Gastroesophageal sphincter (tissue), 4 donors: Measurements from ENCODE around the gene VPS33A. TPM values are rescaled to one million over a fixed set of nuclear protein-coding genes. Genes with fewer than 3 reads are reported as not detected.

ENCODE experiments used
- ATAC-seq: fragments of 150-250 bp; one replicate; pipeline ENCODE4 v1.9.1; 2016; ENCODE audit warnings: mild to moderate bottlenecking, moderate library complexity
- H3K27ac ChIP-seq, 4 donors: fragments of 200-600 bp; sonication (generic) in 3 of 4; 1 replicate in 3 of 4; 2 replicates in 1 of 4; pipeline ENCODE4 v1.5.1; 2016 to 2019
- H3K27me3 ChIP-seq: fragments of 200-600 bp; sonication (generic); one replicate; pipeline ENCODE4 v1.5.1; 2019
- H3K36me3 ChIP-seq, 2 donors: fragments of 200-600 bp; sonication (generic); one replicate each; pipeline ENCODE4 v1.5.1; 2019; ENCODE audit warnings: control low read depth in 1 of 2
- H3K4me1 ChIP-seq, 3 donors: fragments of 200-600 bp; sonication (generic); 1 replicate in 2 of 3; 2 replicates in 1 of 3; pipeline ENCODE4 v1.5.1; 2016 to 2019; ENCODE audit warnings: control low read depth in 2 of 3
- H3K4me3 ChIP-seq, 2 donors: fragments of 200-600 bp; sonication (generic); one replicate each; pipeline ENCODE4 v1.5.1; 2019; ENCODE audit warnings: mild to moderate bottlenecking in 1 of 2, moderate library complexity in 1 of 2
- H3K9me3 ChIP-seq, 3 donors: fragments of 200-600 bp; sonication (generic); one replicate each; pipeline ENCODE4 v1.5.1; 2017 to 2019; ENCODE audit warnings: control low read depth in 2 of 3
- EP300 ChIP-seq: sonication (generic); formaldehyde crosslinking; IDR thresholded peaks from one replicate; pipeline ENCODE4 v1.6.1; 2017; ENCODE audit warnings: antibody characterized with exemption, mild to moderate bottlenecking
- POLR2A ChIP-seq, 2 donors: fragments of 450-650 bp; IDR thresholded peaks; one replicate each; pipeline ENCODE4 v1.6.1; 2017; ENCODE audit warnings: antibody characterized with exemption in 2 of 2, mild to moderate bottlenecking in 2 of 2, moderate library complexity in 1 of 2
- POLR2AphosphoS5 ChIP-seq: sonication (generic); formaldehyde crosslinking; IDR thresholded peaks from one replicate; pipeline ENCODE4 v1.6.1; 2017; ENCODE audit warnings: antibody characterized with exemption
- WGBS, 2 donors: methylation state at CpG; one replicate each; pipeline ENCODE4 v1.1.5; 2018; ENCODE audit warnings: low coverage in 1 of 2; 5-methylcytosine and 5-hydroxymethylcytosine counted together
- total RNA-seq, 4 donors: library from RNA; depleted of rRNA; stranded (reverse); fragments of >200 nt; gene quantifications; one replicate each; pipeline ENCODE4 v1.1.0, GENCODE V29; 2016
- TF ChIP-seq, protein P1 (sequence below), 4 experiments: fragments of 200-600 bp in 2 of 4; fragments of 450-650 bp in 2 of 4; sonication (generic) in 1 of 4; IDR thresholded peaks; one replicate each; pipeline ENCODE4 v1.5.1; 2017 to 2019; ENCODE audit warnings: antibody characterized with exemption in 4 of 4, mild to moderate bottlenecking in 2 of 4, moderate library complexity in 2 of 4

VPS33A gene
- total RNA-seq, 4 donors from 2014 or later, result 13.0 to 15.1 (median 13.6) TPM

GRCh38 chr12:122245553-122245952, 20.7 kb downstream of the VPS33A start:
- Histone ChIP-seq H3K27ac (no peak overlapping the region), H3K36me3 (peaks cover 0 to 96% of the 10 kb centered on the region in 2 donors), H3K27me3 (no peaks in the 10 kb centered on the region), H3K4me3 (no peak overlapping the region), H3K9me3 (no peaks in the 10 kb centered on the region), H3K4me1 (no peaks in the 10 kb centered on the region)
- ATAC-seq, result no peak
- no peak for TF ChIP-seq POLR2AphosphoS5
- TF ChIP-seq, protein P1, sequence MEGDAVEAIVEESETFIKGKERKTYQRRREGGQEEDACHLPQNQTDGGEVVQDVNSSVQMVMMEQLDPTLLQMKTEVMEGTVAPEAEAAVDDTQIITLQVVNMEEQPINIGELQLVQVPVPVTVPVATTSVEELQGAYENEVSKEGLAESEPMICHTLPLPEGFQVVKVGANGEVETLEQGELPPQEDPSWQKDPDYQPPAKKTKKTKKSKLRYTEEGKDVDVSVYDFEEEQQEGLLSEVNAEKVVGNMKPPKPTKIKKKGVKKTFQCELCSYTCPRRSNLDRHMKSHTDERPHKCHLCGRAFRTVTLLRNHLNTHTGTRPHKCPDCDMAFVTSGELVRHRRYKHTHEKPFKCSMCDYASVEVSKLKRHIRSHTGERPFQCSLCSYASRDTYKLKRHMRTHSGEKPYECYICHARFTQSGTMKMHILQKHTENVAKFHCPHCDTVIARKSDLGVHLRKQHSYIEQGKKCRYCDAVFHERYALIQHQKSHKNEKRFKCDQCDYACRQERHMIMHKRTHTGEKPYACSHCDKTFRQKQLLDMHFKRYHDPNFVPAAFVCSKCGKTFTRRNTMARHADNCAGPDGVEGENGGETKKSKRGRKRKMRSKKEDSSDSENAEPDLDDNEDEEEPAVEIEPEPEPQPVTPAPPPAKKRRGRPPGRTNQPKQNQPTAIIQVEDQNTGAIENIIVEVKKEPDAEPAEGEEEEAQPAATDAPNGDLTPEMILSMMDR (IDR thresholded peaks at IDR 0.05), result no peak
- no peak for TF ChIP-seq POLR2A (IDR thresholded peaks at IDR 0.05)
- TF ChIP-seq EP300, result no peak
- 88% methylated on average over 1 of the region's 1 CpG; no CpG with 5 or more reads in 1 of the 2 donors for WGBS, 2 donors

DNA sequence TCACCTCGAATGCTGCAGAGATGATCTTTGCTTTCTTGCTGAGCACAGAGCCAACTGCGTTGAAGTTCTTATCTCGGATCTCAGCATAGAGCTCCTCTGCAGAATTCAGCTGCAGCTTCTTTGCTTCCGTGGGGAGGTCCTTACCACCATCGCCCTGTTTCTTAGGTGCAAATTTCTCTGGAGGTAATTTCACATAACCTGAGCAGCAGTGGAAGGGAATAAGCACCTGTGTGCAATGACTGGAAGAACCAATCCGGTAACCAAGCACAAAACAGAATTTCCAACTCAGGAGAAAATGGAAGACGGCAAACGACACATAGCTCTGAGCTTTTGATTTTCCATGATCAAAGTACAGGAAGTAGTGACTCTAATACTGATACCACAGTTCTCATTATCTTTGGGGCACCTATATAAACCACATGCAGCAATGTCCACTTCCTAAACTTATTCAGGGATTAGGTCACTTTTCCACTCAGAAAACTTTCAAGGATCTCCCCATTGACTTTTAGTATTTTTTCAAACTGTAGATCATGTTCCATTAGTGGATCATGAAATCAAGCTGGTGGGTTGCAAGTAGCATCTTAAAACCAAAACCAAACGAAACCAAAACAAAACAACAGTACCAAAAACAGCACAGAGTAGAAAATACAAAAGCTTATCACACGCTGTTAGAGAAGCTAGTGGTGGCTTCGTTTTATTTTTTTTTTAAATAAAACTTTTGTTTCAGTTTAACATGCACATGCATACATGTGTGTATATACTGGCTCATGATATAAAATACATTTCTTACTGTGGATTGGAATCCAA, 21.5 kb downstream of the VPS33A start:
- WGBS, 2 donors, result 82 to 86% methylated on average over 8 to 11 of the region's 11 CpGs
- no peaks in the 10 kb centered on the region for H3K4me1 ChIP-seq
- H3K9me3 ChIP-seq, result no peaks in the 10 kb centered on the region
- no peak overlapping the region for H3K4me3 ChIP-seq
- H3K27me3 ChIP-seq, result no peaks in the 10 kb centered on the region
- H3K27ac ChIP-seq, result no peak overlapping the region
- H3K36me3 ChIP-seq, result peaks cover 0 to 96% of the 10 kb centered on the region in 2 donors
- TF ChIP-seq POLR2A (IDR thresholded peaks at IDR 0.05) (no peak), POLR2AphosphoS5 (no peak)
- TF ChIP-seq, protein P1 (IDR thresholded peaks at IDR 0.05), result no peak
- no peak for ATAC-seq

DNA sequence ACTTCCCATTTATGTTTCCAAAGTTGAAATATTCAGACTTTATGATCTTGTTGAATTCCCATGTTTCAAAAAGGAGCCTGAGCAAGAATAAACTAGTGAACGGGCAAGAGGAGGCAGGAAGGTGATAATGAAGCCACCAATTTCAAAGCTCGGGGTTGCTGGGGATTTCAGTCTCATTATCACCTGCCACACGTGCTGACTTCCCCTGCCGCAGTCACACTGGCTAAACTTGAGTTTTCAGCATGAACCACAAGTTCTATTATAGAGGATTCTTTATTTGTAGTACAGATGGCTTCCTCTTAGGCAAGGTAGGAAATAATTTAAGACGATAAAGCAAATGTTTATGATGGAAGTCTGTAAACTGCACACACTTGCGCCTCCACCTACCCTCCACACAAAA, 22.3 kb downstream of the VPS33A start:
- no peaks in the 10 kb centered on the region for H3K4me1 ChIP-seq
- H3K36me3 ChIP-seq, result peaks cover 0 to 96% of the 10 kb centered on the region in 2 donors
- 83 to 86% methylated on average over 6 of the region's 6 CpGs for WGBS, 2 donors
- no peaks in the 10 kb centered on the region for H3K9me3 ChIP-seq
- H3K4me3 ChIP-seq, result no peak overlapping the region
- H3K27me3 ChIP-seq, result no peaks in the 10 kb centered on the region
- H3K27ac ChIP-seq, result no peak overlapping the region
- no peak for ATAC-seq
- TF ChIP-seq POLR2A (IDR thresholded peaks at IDR 0.05) (no peak), POLR2AphosphoS5 (no peak), EP300 (no peak)
- TF ChIP-seq, protein P1 (IDR thresholded peaks at IDR 0.05), result no peak

GRCh38 chr12:122238861-122239260, 27.4 kb downstream of the VPS33A start:
- H3K9me3 ChIP-seq, result no peaks in the 10 kb centered on the region
- no peak overlapping the region for H3K27ac ChIP-seq
- H3K4me1 ChIP-seq, result no peaks in the 10 kb centered on the region
- H3K27me3 ChIP-seq, result no peaks in the 10 kb centered on the region
- TF ChIP-seq POLR2AphosphoS5, result no peak
- TF ChIP-seq EP300, result no peak
- TF ChIP-seq, protein P1 (IDR thresholded peaks at IDR 0.05), result no peak
- TF ChIP-seq POLR2A (IDR thresholded peaks at IDR 0.05), result no peak
- H3K36me3 ChIP-seq, result peaks cover 0 to 99% of the 10 kb centered on the region in 2 donors
- WGBS, 2 donors, result 85 to 88% methylated on average over 1 to 4 of the region's 5 CpGs
- H3K4me3 ChIP-seq, result no peak overlapping the region
- ATAC-seq, result no peak

- H3K27me3 ChIP-seq, result no peaks in the 10 kb centered on the region
- TF ChIP-seq, protein P1 (IDR thresholded peaks at IDR 0.05), result no peak
- TF ChIP-seq EP300, result no peak
- no peak for TF ChIP-seq POLR2A (IDR thresholded peaks at IDR 0.05)
- no peak for TF ChIP-seq POLR2AphosphoS5
- WGBS, 2 donors, result 91 to 100% methylated on average over 2 to 7 of the region's 7 CpGs
Measured at GRCh38 chr12:122235741-122236140, 30.6 kb downstream of the VPS33A start.

More at GRCh38 chr12:122235741-122236140, 30.6 kb downstream of the VPS33A start:
- Histone ChIP-seq H3K4me3 (no peak overlapping the region), H3K4me1 (no peaks in the 10 kb centered on the region), H3K27ac (no peak overlapping the region), H3K36me3 (peaks cover 0 to 99% of the 10 kb centered on the region in 2 donors), H3K9me3 (no peaks in the 10 kb centered on the region)
- no peak for ATAC-seq
